ENCODE data around the gene NOC2L. TPM values are rescaled to one million over a fixed set of nuclear protein-coding genes. Genes with fewer than 3 reads are reported as not detected.

NOC2L gene
- polyA plus RNA-seq, 2 of the 4 experiments (the other 2 are of a cell fraction), result 48.4 to 73.5 TPM

GRCh38 chr1:953524-954320, 5.3 kb downstream of the NOC2L start:
- H3K4me1 ChIP-seq, result peaks cover 9% of the 10 kb centered on the region; the same call in 2 of the 3 replicates
- no peak for DNase-seq (ENCODE audit: low read depth in 1 of 2, low spot score in 1 of 2)
- WGBS (ENCODE audit: missing lambda C conversion rate), result 98% methylated on average over 16 of the region's 32 CpGs
- H3K4me2 ChIP-seq, result no peak overlapping the region
- ChIA-PET CTCF (interaction anchor here (0.5 to 2.3 kb wide), 6 partner anchors 10 to 23 kb away, joined by 3 to 9 read pairs (median 3); no protein-coding TSS in a partner anchor), POLR2A (no interaction called here)
- no peak for ATAC-seq
- no peak overlapping the region for H3K27ac ChIP-seq
- FAIRE-seq, result no peak
- no peak for TF ChIP-seq RAD21 (conservative IDR thresholded peaks at IDR 0.05 in 1 of 2, IDR thresholded peaks at IDR 0.05 in 1 of 2)
- no peak for TF ChIP-seq RCOR1 (IDR thresholded peaks at IDR 0.05; ENCODE audit: low read depth, low read length)
- TF ChIP-seq MAZ (IDR thresholded peaks at IDR 0.05; ENCODE audit: borderline replicate concordance, low read depth, low read length), result no peak
- no peak overlapping the region for H3K4me3 ChIP-seq
- no peaks in the 10 kb centered on the region for H3K9me3 ChIP-seq

- TF ChIP-seq, protein P1, sequence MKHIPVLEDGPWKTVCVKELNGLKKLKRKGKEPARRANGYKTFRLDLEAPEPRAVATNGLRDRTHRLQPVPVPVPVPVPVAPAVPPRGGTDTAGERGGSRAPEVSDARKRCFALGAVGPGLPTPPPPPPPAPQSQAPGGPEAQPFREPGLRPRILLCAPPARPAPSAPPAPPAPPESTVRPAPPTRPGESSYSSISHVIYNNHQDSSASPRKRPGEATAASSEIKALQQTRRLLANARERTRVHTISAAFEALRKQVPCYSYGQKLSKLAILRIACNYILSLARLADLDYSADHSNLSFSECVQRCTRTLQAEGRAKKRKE (CRISPR knock-in tag; IDR thresholded peaks at IDR 0.05; ENCODE audit: low read depth), result no peak
- no peak overlapping the region for H3K27ac ChIP-seq
- FAIRE-seq (no peak), DNase-seq (ENCODE audit: low read depth in 1 of 2, low spot score in 1 of 2) (no peak), ATAC-seq (no peak)
- CTCF ChIA-PET, result interaction anchor here (1.0 to 2.3 kb wide), 5 partner anchors 10 to 24 kb away, joined by 3 to 9 read pairs (median 6); no protein-coding TSS in a partner anchor
- no peak overlapping the region for H3K4me3 ChIP-seq
- POLR2A ChIA-PET, result no interaction called here
- H3K4me2 ChIP-seq, result no peak overlapping the region
- peaks cover 3% of the 10 kb centered on the region; the same call in 2 of the 3 replicates for H3K4me1 ChIP-seq
- H3K9me3 ChIP-seq, result no peaks in the 10 kb centered on the region
- no CpG with 5 or more reads among the region's 7 CpGs for WGBS (ENCODE audit: missing lambda C conversion rate)
These were observed 6.5 kb downstream of the NOC2L start for GRCh38 chr1:952603-953002.

- Histone ChIP-seq H3K4me1 (no peaks in the 10 kb centered on the region; the same call in 2 of the 3 replicates), H3K4me3 (no peak overlapping the region), H3K9me3 (no peaks in the 10 kb centered on the region), H3K27ac (no peak overlapping the region), H3K4me2 (no peak overlapping the region)
- no peak for TF ChIP-seq E2F6 (IDR thresholded peaks at IDR 0.05; ENCODE audit: borderline replicate concordance, low read depth)
- no peak for TF ChIP-seq HOXB5 (CRISPR knock-in tag; IDR thresholded peaks at IDR 0.05)
- TF ChIP-seq CHD4 (IDR thresholded peaks at IDR 0.05; ENCODE audit: borderline replicate concordance), result no peak
- no peak for TF ChIP-seq RCOR1 (IDR thresholded peaks at IDR 0.05; ENCODE audit: low read depth, low read length)
- TF ChIP-seq FOSB (CRISPR knock-in tag; IDR thresholded peaks at IDR 0.05), result no peak
- no peak for TF ChIP-seq FOSL2 (IDR thresholded peaks at IDR 0.05)
- TF ChIP-seq FOSL2 (CRISPR knock-in tag; IDR thresholded peaks at IDR 0.05), result no peak
- no peak for TF ChIP-seq FOXS1 (CRISPR knock-in tag; IDR thresholded peaks at IDR 0.05)
- TF ChIP-seq KDM1A (IDR thresholded peaks at IDR 0.05; ENCODE audit: low read depth), result no peak
- no peak for TF ChIP-seq ZC3H11A (IDR thresholded peaks at IDR 0.05)
- TF ChIP-seq, protein P2, sequence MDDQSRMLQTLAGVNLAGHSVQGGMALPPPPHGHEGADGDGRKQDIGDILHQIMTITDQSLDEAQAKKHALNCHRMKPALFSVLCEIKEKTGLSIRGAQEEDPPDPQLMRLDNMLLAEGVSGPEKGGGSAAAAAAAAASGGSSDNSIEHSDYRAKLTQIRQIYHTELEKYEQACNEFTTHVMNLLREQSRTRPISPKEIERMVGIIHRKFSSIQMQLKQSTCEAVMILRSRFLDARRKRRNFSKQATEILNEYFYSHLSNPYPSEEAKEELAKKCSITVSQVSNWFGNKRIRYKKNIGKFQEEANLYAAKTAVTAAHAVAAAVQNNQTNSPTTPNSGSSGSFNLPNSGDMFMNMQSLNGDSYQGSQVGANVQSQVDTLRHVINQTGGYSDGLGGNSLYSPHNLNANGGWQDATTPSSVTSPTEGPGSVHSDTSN (IDR thresholded peaks at IDR 0.05), result no peak
- TF ChIP-seq JUN (IDR thresholded peaks at IDR 0.05), result no peak
- TF ChIP-seq HEYL (CRISPR knock-in tag; IDR thresholded peaks at IDR 0.05), result no peak
- FAIRE-seq, result no peak
- no peak for ATAC-seq
- ChIA-PET CTCF (interaction anchor here (1.0 to 2.3 kb wide), 6 partner anchors 10 to 47 kb away, joined by 3 to 9 read pairs (median 6); no protein-coding TSS in a partner anchor), POLR2A (no interaction called here)
- 100% methylated on average over 3 of the region's 15 CpGs for WGBS (ENCODE audit: missing lambda C conversion rate)
- DNase-seq (ENCODE audit: low read depth in 1 of 2, low spot score in 1 of 2), result no peak
These were observed 6.9 kb downstream of the NOC2L start for GRCh38 chr1:952201-952600.

DNA sequence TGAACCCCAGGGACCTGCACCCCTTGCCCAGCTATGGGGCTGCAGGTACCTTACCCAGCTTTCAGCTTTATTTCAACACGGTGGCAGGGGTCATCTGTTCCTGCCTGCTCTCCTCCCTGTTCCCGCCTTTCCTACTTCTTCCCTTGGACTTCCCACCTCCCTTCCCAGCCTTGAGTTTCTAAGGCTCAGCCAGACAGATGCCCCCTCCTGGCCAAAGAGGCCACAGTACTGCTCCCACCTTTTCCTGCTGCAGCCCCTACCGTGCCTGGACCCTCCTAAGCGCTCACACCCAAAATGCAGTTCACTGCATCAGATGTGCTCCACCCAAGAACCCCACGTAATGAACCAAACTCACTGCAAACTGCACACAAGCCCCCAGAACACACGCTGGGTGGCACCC, 7.7 kb downstream of the NOC2L start:
- WGBS (ENCODE audit: missing lambda C conversion rate), result 88% methylated on average over 6 of the region's 6 CpGs
- Histone ChIP-seq H3K4me3 (no peak overlapping the region), H3K27ac (no peak overlapping the region), H3K4me1 (no peaks in the 10 kb centered on the region), H3K4me2 (no peak overlapping the region), H3K9me3 (no peaks in the 10 kb centered on the region)
- ChIA-PET POLR2A (no interaction called here), CTCF (interaction anchor here (0.9 to 2.3 kb wide), 7 partner anchors 9 to 46 kb away, joined by 3 to 9 read pairs (median 5); no protein-coding TSS in a partner anchor)
- FAIRE-seq (no peak), DNase-seq (ENCODE audit: low read depth in 1 of 2, low spot score in 1 of 2) (peak in 1 of 2 experiments; percentile 46), ATAC-seq (peak in 1 of 2 experiments; percentile 70; a peak in 3 of 6 replicates)
- TF ChIP-seq POLR2A (IDR thresholded peaks at IDR 0.05; ENCODE audit: low read length) (no peak), CTCF (IDR thresholded peaks at IDR 0.05) (peak; percentile 18; the same call in 1 of the 3 replicates), RFX5 (IDR thresholded peaks at IDR 0.05) (no peak), HDAC2 (IDR thresholded peaks at IDR 0.05) (no peak), BCL3 (IDR thresholded peaks at IDR 0.05) (no peak), PHF8 (IDR thresholded peaks at IDR 0.05; ENCODE audit: borderline replicate concordance, low read depth) (no peak), SMC3 (IDR thresholded peaks at IDR 0.05) (peak; percentile 30; the same call in 2 of the 3 replicates), BHLHE40 (IDR thresholded peaks at IDR 0.05; ENCODE audit: low read depth, low read length) (no peak), MAFK (IDR thresholded peaks at IDR 0.05; ENCODE audit: partially characterized antibody) (no peak)

All from A549 (cell line).